WI38 (cell line): ENCODE data around the gene BCAS3.

ENCODE experiments used
- H3K4me3 ChIP-seq: 2 replicates; pipeline ENCODE4 v1.5.1; 2011; ENCODE audit warnings: low read depth, mild to moderate bottlenecking, control low read depth, low read length
- CTCF ChIP-seq: IDR thresholded peaks from 2 replicates; pipeline ENCODE4 v1.5.1; 2012; ENCODE audit warnings: low read depth, mild to moderate bottlenecking, control low read depth, low read length

Gene BCAS3

GRCh38 chr17:61368832-61369450 is 691.3 kb downstream of the BCAS3 start:
- no peak overlapping the region for H3K4me3 ChIP-seq
- no peak for TF ChIP-seq CTCF

GRCh38 chr17:61369751-61370150 is 692.1 kb downstream of the BCAS3 start:
- no peak for TF ChIP-seq CTCF
- no peak overlapping the region for H3K4me3 ChIP-seq

GRCh38 chr17:61371179-61371578 is 693.5 kb downstream of the BCAS3 start:
- no peak for TF ChIP-seq CTCF
- no peak overlapping the region for H3K4me3 ChIP-seq

GRCh38 chr17:61371606-61372005 is 694.0 kb downstream of the BCAS3 start:
- TF ChIP-seq CTCF, result no peak
- H3K4me3 ChIP-seq, result no peak overlapping the region

GRCh38 chr17:61372436-61372835 is 694.8 kb downstream of the BCAS3 start:
- H3K4me3 ChIP-seq, result no peak overlapping the region
- TF ChIP-seq CTCF, result no peak

GRCh38 chr17:61376931-61377838 is 699.5 kb downstream of the BCAS3 start:
- no peak for TF ChIP-seq CTCF
- no peak overlapping the region for H3K4me3 ChIP-seq

GRCh38 chr17:61378658-61379456 is 701.2 kb downstream of the BCAS3 start:
- no peak for TF ChIP-seq CTCF
- no peak overlapping the region for H3K4me3 ChIP-seq
